Neuronal stem cell (in vitro differentiated cells): ENCODE data around the gene UBTF.

Experiments
- DNase-seq: peaks from one replicate; pipeline ENCODE4 v3.0.0-alpha.2; 2013; ENCODE audit warnings: low spot score
- H2AFZ ChIP-seq: one replicate; pipeline ENCODE4 v1.6.1; 2013; ENCODE audit warnings: mild to moderate bottlenecking, low read length, inconsistent platforms
- H2AK5ac ChIP-seq: 2 replicates; pipeline ENCODE4 v1.6.1; 2013; ENCODE audit warnings: low read depth, mild to moderate bottlenecking, inconsistent platforms, low read length, moderate library complexity, mixed read lengths
- H2BK120ac ChIP-seq: 2 replicates; pipeline ENCODE4 v1.6.1; 2013; ENCODE audit warnings: low read depth, mild to moderate bottlenecking, inconsistent platforms, low read length, moderate library complexity, mixed read lengths
- H2BK12ac ChIP-seq: one replicate; pipeline ENCODE4 v1.6.1; 2013; ENCODE audit warnings: low read length, inconsistent platforms
- H2BK15ac ChIP-seq: 2 replicates; pipeline ENCODE4 v1.6.1; 2013; ENCODE audit warnings: mild to moderate bottlenecking, low read length, inconsistent platforms, mixed read lengths
- H2BK5ac ChIP-seq: one replicate; pipeline ENCODE4 v1.6.1; 2013; ENCODE audit warnings: inconsistent platforms, mild to moderate bottlenecking, low read length, moderate library complexity
- H3K14ac ChIP-seq: one replicate; pipeline ENCODE4 v1.6.1; 2013; ENCODE audit warnings: low read length, inconsistent platforms
- H3K18ac ChIP-seq: 2 replicates; pipeline ENCODE4 v1.6.1; 2013; ENCODE audit warnings: low read length, inconsistent platforms
- H3K23ac ChIP-seq: 2 replicates; pipeline ENCODE4 v1.6.1; 2013; ENCODE audit warnings: low read depth, mild to moderate bottlenecking, mixed read lengths, low read length, inconsistent platforms; ENCODE audit not compliant: poor library complexity
- H3K27ac ChIP-seq: replicated peaks from 3 replicates; pipeline ENCODE4 v1.5.1; 2013; ENCODE audit warnings: low read length, inconsistent platforms
- H3K27me3 ChIP-seq, 3 experiments: 2 replicates each; pipeline ENCODE4 v1.6.1; 2013; ENCODE audit warnings: low read length in 3 of 3, mild to moderate bottlenecking in 2 of 3, inconsistent platforms in 1 of 3, low read depth in 1 of 3, mixed read lengths in 1 of 3, moderate library complexity in 1 of 3; ENCODE audit not compliant: control insufficient read depth in 3 of 3, insufficient read depth in 3 of 3
- H3K36me3 ChIP-seq, 2 donors: replicated peaks in 1 of 2; 2 replicates each; pipeline ENCODE4 v1.6.1; 2013; ENCODE audit warnings: low read length in 2 of 2; ENCODE audit not compliant: control insufficient read depth in 2 of 2, insufficient read depth in 2 of 2
- H3K4ac ChIP-seq: 2 replicates; pipeline ENCODE4 v1.6.1; 2013; ENCODE audit warnings: inconsistent platforms, mild to moderate bottlenecking, low read length, moderate library complexity
- H3K4me1 ChIP-seq, 2 donors: 1 replicate in 1 of 2; 2 replicates in 1 of 2; pipeline ENCODE4 v1.6.1; 2013; ENCODE audit warnings: low read length in 2 of 2, low read depth in 1 of 2; ENCODE audit not compliant: control insufficient read depth in 2 of 2, insufficient read depth in 1 of 2
- H3K4me2 ChIP-seq: one replicate; pipeline ENCODE4 v1.6.1; 2013; ENCODE audit warnings: mild to moderate bottlenecking, low read length, inconsistent platforms; ENCODE audit not compliant: insufficient read depth, poor library complexity, severe bottlenecking
- H3K4me3 ChIP-seq, 2 donors: 2 replicates each; pipeline ENCODE4 v1.5.1; 2013; ENCODE audit warnings: low read length in 2 of 2, mild to moderate bottlenecking in 2 of 2, inconsistent platforms in 1 of 2, moderate library complexity in 1 of 2
- H3K79me1 ChIP-seq: one replicate; pipeline ENCODE4 v1.6.1; 2013; ENCODE audit warnings: low read depth, mild to moderate bottlenecking, inconsistent platforms, low read length, moderate library complexity
- H3K9ac ChIP-seq: one replicate; pipeline ENCODE4 v1.6.1; 2013; ENCODE audit warnings: mild to moderate bottlenecking, low read depth, low read length, inconsistent platforms; ENCODE audit not compliant: poor library complexity
- H3K9me3 ChIP-seq, 2 donors: replicated peaks in 1 of 2; 2 replicates each; pipeline versions ENCODE3 to v1.6.1; 2013; ENCODE audit warnings: low read length in 2 of 2, mild to moderate bottlenecking in 2 of 2, inconsistent platforms in 1 of 2, low read depth in 1 of 2, mixed read lengths in 1 of 2, moderate library complexity in 1 of 2; ENCODE audit not compliant: control insufficient read depth in 2 of 2, insufficient read depth in 1 of 2
- H4K8ac ChIP-seq: one replicate; pipeline ENCODE4 v1.6.1; 2013; ENCODE audit warnings: low read depth, mild to moderate bottlenecking, inconsistent platforms, low read length, moderate library complexity
- H4K91ac ChIP-seq: one replicate; pipeline ENCODE4 v1.6.1; 2013; ENCODE audit warnings: low read length, low read depth, mild to moderate bottlenecking, inconsistent platforms; ENCODE audit not compliant: poor library complexity
- WGBS, 2 donors: extraction: QIAGEN DNeasy Blood & Tissue Kit; methylation state at CpG; one replicate each; pipeline ENCODE4 v1.1.7; 2013; ENCODE audit warnings: missing lambda C conversion rate in 2 of 2, mixed read lengths in 1 of 2; ENCODE audit not compliant: insufficient read length in 2 of 2, insufficient replicate concordance in 1 of 2; ENCODE audit errors: extremely low coverage in 2 of 2; 5-methylcytosine and 5-hydroxymethylcytosine counted together

The UBTF gene

DNA sequence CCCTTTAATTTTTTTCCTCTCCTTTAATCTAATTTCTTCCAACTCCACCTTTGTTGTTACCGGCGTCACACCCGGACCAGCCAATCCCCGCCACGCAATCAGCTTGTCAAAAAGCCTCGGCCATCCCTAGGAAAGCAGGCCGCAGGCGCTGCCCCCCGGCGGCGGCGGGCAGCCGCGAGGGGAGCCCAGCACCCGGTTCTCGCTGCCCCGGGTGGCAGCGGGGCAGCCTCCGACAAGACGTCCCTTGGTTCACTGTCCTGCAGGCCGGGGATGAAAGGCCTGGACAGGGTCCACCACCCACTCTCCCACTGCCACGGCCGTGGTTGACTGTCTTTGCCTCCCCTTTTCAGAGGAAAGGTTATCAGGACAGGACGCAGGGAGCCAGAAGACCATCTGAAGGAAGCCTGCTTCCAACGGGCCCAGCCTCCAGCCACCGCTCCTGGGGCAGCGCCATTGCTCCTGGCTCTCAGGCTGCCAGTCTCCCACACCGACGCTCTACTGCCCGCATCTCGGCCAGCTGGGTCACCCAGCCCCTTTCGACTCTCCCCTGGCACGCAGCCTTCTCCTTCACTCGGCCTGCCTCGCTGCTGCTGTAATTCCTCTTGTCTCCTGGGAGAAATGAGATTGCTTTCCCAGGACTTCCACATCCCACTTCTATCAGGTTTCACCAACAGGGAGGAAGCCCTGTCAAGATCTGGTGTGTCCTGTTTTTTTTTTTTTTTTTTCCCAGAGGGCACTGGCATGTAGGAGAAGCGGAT, 2.8 kb upstream of the UBTF start:
- peak; percentile 67 for DNase-seq
- peak overlapping the region; percentile 97 for H3K18ac ChIP-seq

DNA sequence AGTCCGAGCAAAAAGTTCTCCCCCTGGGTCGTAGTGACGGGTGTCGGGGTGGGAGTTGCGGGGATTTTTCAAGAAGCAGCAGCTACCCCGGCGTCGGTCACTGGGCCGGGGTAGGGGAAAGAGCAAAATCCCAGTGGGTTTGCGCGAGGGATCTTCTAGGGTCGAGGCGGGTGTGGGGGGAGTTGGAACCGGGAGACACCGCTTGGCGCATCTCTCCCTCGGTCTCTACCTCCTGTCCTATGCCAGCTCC, 2.3 kb upstream of the UBTF start:
- no peak overlapping the region for H3K14ac ChIP-seq
- H2BK5ac ChIP-seq: peak overlapping the region; percentile 13
- H4K8ac ChIP-seq: no peak overlapping the region
- H3K18ac ChIP-seq: no peak overlapping the region
- no peak overlapping the region for H2BK15ac ChIP-seq
- H3K9ac ChIP-seq: no peak overlapping the region
- H3K79me1 ChIP-seq: peaks cover 10% of the 10 kb centered on the region
- H3K4me2 ChIP-seq: peak overlapping the region; percentile 93
- peak overlapping the region; percentile 60 for H3K23ac ChIP-seq
- H2BK120ac ChIP-seq: no peak overlapping the region
- H3K27ac ChIP-seq: peak overlapping the region; percentile 28
- no peaks in the 10 kb centered on the region for H3K27me3 ChIP-seq
- peak overlapping the region; percentile 77 for H2AFZ ChIP-seq
- DNase-seq: peak; percentile 54
- H3K4me3 ChIP-seq: peak overlapping the region; percentile 94 to 98
- peaks cover 3 to 10% of the 10 kb centered on the region in 2 donors for H3K36me3 ChIP-seq
- no peak overlapping the region for H3K4ac ChIP-seq
- H3K4me1 ChIP-seq: peaks cover 10 to 13% of the 10 kb centered on the region in 2 donors
- no peak overlapping the region for H2BK12ac ChIP-seq
- no peak overlapping the region for H4K91ac ChIP-seq
- H2AK5ac ChIP-seq: no peak overlapping the region
- no peaks in the 10 kb centered on the region for H3K9me3 ChIP-seq
- no CpG with 5 or more reads among the region's 17 CpGs for WGBS, 2 donors

More for the DNA sequence above, 2.8 kb upstream of the UBTF start:
- Histone ChIP-seq H4K8ac (peak overlapping the region; percentile 82), H2BK120ac (peak overlapping the region; percentile 44), H4K91ac (no peak overlapping the region), H3K23ac (peak overlapping the region; percentile 60), H3K14ac (peak overlapping the region; percentile 82), H3K79me1 (peaks cover 9% of the 10 kb centered on the region), H2BK12ac (peak overlapping the region; percentile 10), H3K4me1 (peaks cover 9 to 13% of the 10 kb centered on the region in 2 donors), H2AFZ (peak overlapping the region; percentile 77), H3K4ac (no peak overlapping the region), H2BK15ac (peak overlapping the region; percentile 15), H2BK5ac (peak overlapping the region; percentile 82), H2AK5ac (peak overlapping the region; percentile 95), H3K36me3 (peaks cover 0 to 5% of the 10 kb centered on the region in 2 donors), H3K9me3 (no peaks in the 10 kb centered on the region), H3K4me2 (peak overlapping the region; percentile 93), H3K27ac (peak overlapping the region; percentile 42), H3K27me3 (no peaks in the 10 kb centered on the region), H3K9ac (peak overlapping the region; percentile 91), H3K4me3 (peak overlapping the region; percentile 94 to 98)
- no CpG with 5 or more reads among the region's 36 CpGs for WGBS, 2 donors

GRCh38 chr17:44221084-44221861, 1.8 kb upstream of the UBTF start:
- H2BK12ac ChIP-seq: peak overlapping the region; percentile 30
- no peak overlapping the region for H2BK120ac ChIP-seq
- peak overlapping the region; percentile 77 for H2AFZ ChIP-seq
- peak; percentile 76 for DNase-seq
- H4K91ac ChIP-seq: no peak overlapping the region
- H3K9me3 ChIP-seq: no peaks in the 10 kb centered on the region
- H3K4me3 ChIP-seq: peak overlapping the region; percentile 94 to 98
- H2BK15ac ChIP-seq: no peak overlapping the region
- H4K8ac ChIP-seq: no peak overlapping the region
- peak overlapping the region; percentile 96 for H2AK5ac ChIP-seq
- peak overlapping the region; percentile 93 for H3K4me2 ChIP-seq
- peak overlapping the region; percentile 89 for H3K14ac ChIP-seq
- no CpG with 5 or more reads among the region's 54 CpGs for WGBS, 2 donors
- H3K4me1 ChIP-seq: peaks cover 10 to 13% of the 10 kb centered on the region in 2 donors
- peak overlapping the region; percentile 13 for H2BK5ac ChIP-seq
- peak overlapping the region; percentile 96 for H3K23ac ChIP-seq
- peak overlapping the region; percentile 83 for H3K9ac ChIP-seq
- peaks cover 12% of the 10 kb centered on the region for H3K79me1 ChIP-seq
- peak overlapping the region; percentile 65 for H3K27ac ChIP-seq
- H3K18ac ChIP-seq: peak overlapping the region; percentile 78
- no peaks in the 10 kb centered on the region for H3K27me3 ChIP-seq
- no peak overlapping the region for H3K4ac ChIP-seq
- H3K36me3 ChIP-seq: peaks cover 7 to 15% of the 10 kb centered on the region in 2 donors
